Heart left ventricle (tissue), 13 donors: ENCODE measurements around the gene CYP4A22.
A peak's percentile ranks its signal among the peaks of the same experiment; 100 is the strongest.

ENCODE experiments used
- POLR2A ChIP-seq, 2 donors: fragments of 450-650 bp; IDR thresholded peaks; one replicate each; pipeline ENCODE4 v1.6.1; 2017; ENCODE audit warnings: antibody characterized with exemption in 2 of 2, mild to moderate bottlenecking in 2 of 2, moderate library complexity in 2 of 2
- TF ChIP-seq, protein P1 (sequence below), 12 donors: fragments of 200-600 bp; sonication (generic) in 4 of 12; IDR thresholded peaks; one replicate each; pipeline versions ENCODE4 v1.5.0 to v1.8.0; 2018 to 2022; ENCODE audit warnings: antibody characterized with exemption in 12 of 12, mild to moderate bottlenecking in 5 of 12
- donor health status: ischemic (EF 13 %, LVEDD 7.1; RV severe dilation, severe dysfunction).
- donor health status: DM: no; HTN: yes; CAD: no.
- donor health status: DM: no; HTN: no; CAD: no.
- donor health status: ischemic (EF 25% LVEDD 6.9; RV normal size, moderate dysfunction).
- donor health status: ischemic (EF 25% LVEDD 5.7; RV mildly dilated, moderate dysfunction).
- donor health status: ischemic (EF 35%, LVEDD 5.7; RV mildly dilated, moderate dysfunction).
- donor health status: nonischemic (EF 11% LVEDD 7.7; RV severe dilation, severe dysfunction).
- donor health status: DM: yes; HTN: yes; CAD: no.
- donor health status: PGD.
- donor health status: ischemic (EF 29% LVEDD 5.4; RV normal size, mild dysfunction).
- donor health status: nonischemic (EF 23%, LVEDD 6.1; RV moderate dilation, normal function).

- peak in 1 of 2 donors; percentile 15 for TF ChIP-seq POLR2A (IDR thresholded peaks at IDR 0.05)
- TF ChIP-seq, protein P1, sequence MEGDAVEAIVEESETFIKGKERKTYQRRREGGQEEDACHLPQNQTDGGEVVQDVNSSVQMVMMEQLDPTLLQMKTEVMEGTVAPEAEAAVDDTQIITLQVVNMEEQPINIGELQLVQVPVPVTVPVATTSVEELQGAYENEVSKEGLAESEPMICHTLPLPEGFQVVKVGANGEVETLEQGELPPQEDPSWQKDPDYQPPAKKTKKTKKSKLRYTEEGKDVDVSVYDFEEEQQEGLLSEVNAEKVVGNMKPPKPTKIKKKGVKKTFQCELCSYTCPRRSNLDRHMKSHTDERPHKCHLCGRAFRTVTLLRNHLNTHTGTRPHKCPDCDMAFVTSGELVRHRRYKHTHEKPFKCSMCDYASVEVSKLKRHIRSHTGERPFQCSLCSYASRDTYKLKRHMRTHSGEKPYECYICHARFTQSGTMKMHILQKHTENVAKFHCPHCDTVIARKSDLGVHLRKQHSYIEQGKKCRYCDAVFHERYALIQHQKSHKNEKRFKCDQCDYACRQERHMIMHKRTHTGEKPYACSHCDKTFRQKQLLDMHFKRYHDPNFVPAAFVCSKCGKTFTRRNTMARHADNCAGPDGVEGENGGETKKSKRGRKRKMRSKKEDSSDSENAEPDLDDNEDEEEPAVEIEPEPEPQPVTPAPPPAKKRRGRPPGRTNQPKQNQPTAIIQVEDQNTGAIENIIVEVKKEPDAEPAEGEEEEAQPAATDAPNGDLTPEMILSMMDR (IDR thresholded peaks at IDR 0.05): peak; percentile 85 to 96 (median 91)
Observed at GRCh38 chr1:47179017-47179987, 42.1 kb downstream of the CYP4A22 start.
